GM19351 (cell line): ENCODE measurements around the gene TNRC6C.
"Not testable (repeated sequence)": the region's sequence is repeated elsewhere in the genome, so short reads cannot be mapped to it uniquely, and the experiment has no call there.

Experiments used
- ATAC-seq: cut with Tn5 transposase; IDR thresholded peaks from one replicate; pipeline ENCODE4 v1.9.1; 2021; ENCODE audit warnings: mild to moderate bottlenecking, moderate library complexity; ENCODE audit not compliant: unreplicated experiment

Gene TNRC6C

DNA sequence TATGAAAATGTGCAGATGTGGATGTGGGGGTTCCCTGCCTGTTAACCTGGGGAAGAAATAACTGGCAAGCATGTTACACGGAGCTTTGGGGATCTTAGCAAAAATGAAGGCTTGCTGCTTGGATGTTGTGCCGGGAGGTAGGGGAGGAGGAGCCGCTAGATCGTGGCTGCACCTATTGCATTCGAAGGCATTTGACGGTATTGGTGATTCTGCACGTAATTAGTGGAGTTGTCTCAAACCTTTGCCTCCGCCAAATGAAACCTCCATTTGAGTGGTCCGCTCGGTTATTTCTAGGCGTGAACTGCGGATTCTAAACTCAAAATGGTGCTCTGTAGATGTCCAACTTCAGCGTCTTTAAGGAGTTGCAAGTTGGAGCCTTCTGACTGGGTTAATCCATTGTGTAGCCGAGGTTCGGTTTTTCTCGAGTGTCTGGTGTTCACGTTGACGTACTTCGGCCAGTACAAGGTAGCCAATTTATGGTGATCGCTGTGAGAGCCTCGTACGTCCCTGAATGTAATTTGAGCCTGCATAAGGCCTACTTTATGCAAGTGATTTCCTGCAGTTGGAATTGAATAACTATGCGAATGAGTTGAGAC lies 1.5 kb downstream of the TNRC6C start:
- ATAC-seq: no peak

DNA sequence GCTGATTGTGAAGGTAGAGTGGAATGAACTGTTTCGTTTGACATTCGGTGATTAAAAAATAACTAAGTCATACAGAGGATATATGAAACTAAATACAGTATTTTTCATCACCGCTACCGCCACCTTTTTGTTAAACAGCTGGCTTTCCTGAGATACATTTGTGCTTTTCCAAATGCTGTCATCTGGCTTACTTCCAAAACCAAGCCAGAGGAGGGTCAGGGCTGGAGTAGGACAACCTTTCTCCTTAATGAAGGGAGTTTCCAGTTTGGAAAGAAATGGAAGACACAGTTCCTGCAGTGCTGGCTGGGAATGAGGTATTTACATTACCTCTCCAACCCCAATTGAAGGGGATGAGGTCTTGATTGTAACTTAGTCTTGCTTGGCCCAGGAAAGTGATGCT lies 3.2 kb downstream of the TNRC6C start:
- ATAC-seq: no peak

GRCh38 chr17:77962348-77962747 lies 3.8 kb downstream of the TNRC6C start:
- ATAC-seq: no peak

GRCh38 chr17:77963441-77963840 lies 4.9 kb downstream of the TNRC6C start:
- ATAC-seq: no peak

DNA sequence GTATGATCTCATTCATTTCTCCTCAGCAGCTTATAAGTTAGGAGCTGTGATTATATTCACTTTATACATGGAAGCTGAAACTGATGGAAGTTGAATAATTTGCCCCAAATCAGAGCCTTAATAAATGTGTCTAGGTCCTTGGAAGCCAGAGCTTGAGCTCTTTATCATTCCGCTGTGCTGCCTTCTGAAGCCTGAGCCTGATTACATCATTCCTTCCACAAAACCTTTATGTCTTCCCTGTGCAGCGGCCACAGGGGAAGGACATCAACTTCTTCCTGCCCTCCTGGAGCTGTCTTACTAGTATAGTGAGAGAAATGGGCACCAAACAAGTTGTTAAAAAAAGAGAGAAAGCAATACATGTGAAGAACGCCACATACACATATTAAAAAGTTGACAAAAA lies 6.8 kb downstream of the TNRC6C start:
- no peak for ATAC-seq

DNA sequence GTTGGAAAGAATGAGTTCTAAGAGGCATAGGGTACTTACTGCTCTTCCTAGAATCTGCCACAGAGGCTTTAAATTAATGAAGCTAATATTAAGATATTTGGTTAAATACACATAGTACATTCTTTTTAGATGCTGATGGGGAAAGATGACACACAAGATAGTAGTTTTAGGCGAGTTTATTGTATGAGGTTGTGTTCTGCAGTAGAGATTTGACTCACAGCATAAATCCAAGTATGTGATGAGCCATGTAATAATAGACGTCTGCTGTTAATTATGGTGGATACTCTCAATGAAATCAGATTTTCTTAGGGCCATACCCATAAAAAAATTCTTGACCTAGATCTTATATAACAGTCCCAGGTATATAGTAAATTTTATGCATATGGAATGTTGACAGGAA lies 8.0 kb downstream of the TNRC6C start:
- no peak for ATAC-seq

GRCh38 chr17:77968788-77969187 lies 10.3 kb downstream of the TNRC6C start:
- no peak for ATAC-seq

DNA sequence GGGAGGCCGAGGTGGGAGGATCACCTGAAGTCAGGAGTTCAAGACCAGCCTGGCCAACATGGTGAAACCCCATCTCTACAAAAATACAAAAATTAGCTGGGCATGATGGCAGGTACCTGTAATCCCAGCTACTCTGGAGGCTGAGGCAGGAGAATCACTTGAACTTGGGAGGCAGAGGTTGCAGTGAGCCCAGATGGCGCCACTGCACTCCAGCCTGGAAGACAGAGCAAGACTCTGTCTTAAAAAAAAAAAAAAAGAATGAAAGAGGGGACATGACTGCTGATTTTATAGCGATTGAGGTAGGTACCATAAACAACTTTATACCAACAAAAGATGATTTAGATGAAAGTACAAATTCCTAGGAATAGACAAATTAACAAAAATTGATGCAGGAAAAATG lies 13.8 kb downstream of the TNRC6C start:
- not testable (repeated sequence) for ATAC-seq

- ATAC-seq: no peak
Measured at GRCh38 chr17:77973953-77974352, 15.4 kb downstream of the TNRC6C start.

DNA sequence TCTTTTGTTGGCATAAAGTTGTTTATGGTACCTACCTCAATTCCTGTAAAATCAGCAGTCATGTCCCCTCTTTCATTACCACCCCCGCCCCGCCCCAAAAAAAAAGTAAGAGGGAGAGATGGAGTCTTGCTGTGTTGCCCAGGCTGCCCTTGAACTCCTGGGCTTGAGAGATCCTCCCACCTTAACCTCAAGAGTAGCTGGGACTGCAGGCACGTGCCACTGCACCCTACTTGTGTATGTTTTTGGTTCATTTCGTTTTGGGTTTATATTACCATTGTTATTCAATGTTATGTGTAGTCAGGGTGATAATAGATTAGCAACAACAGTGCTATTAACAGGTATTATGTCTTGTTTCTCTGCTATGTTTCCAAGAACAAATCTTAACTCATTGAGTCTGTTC lies 15.9 kb downstream of the TNRC6C start:
- no peak for ATAC-seq

DNA sequence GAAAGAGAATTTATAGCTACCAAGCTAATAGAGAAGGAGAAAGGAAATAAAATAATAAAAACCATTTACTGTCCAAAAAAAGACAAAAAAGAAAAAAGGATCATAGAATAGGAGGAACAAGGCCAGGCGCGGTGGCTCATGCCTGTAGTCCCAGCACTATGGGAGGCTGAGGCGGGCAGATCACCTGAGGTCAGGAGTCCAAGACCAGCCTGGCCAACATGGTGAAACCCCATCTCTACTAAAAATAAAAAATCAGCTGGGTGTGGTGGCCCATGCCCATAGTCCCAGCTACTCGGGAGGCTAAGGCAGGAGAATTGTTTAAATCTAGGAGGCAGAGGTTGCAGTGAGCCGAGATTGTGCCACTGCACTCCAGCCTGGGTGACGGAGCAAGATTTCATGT lies 23.9 kb downstream of the TNRC6C start:
- not testable (repeated sequence) for ATAC-seq

DNA sequence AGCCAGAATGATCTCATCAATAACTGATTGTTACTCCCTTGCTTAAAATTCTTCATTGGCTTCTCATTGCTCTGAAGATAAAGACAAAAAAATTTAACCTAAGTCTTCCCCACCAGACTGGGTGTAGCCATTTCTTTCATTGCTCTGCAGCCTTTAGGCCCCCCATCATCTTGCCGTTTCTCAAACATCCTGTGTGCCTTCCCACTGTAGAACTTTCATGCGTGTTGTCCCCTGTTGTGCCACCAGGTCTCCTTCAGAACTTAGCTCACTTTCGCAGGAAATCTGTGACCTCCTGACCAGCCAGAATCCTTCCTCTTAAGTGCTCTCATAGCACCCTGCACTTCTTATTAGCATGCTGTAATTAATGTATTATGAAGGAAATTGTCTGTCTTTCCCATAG lies 31.8 kb downstream of the TNRC6C start:
- ATAC-seq: no peak

- not testable (repeated sequence) for ATAC-seq
Measured at GRCh38 chr17:77993735-77994134, 35.2 kb downstream of the TNRC6C start.

DNA sequence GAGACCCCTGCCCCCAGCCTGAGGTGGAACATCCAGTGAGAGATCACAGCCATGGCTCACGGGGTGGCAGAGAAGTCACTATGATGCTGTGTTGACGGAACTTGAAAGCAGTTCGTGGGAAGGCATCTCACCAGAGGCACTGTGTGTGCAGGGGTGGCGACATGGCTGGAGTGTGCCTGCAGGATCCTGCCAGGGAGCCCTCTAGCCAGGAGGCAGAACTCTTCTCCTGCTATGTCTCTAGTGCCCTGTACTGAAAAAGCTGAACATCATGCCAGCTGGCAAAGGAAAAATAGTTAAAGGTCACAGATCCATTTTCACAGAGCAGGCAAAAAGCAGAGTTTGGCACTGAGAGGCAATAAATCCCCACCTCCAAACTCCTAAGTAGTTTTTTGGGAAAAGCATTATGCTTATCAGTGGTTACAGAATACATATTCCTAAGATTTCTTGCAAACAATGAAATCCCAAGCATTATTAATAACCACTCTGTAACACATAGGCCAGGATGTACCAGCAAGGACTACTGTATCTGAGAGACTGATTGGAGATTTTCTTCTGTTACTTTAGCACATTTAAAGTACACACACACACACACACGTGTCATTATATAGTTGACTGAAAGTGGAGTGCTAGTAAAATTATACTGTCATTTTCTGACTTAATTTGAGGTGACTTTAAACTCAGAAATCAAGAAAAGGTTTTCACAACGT lies 36.8 kb downstream of the TNRC6C start:
- no peak for ATAC-seq

- ATAC-seq: no peak
Measured at GRCh38 chr17:77996256-77996655, 37.8 kb downstream of the TNRC6C start.

- ATAC-seq: no peak
Measured at GRCh38 chr17:77999413-78000173, 41.1 kb downstream of the TNRC6C start.

DNA sequence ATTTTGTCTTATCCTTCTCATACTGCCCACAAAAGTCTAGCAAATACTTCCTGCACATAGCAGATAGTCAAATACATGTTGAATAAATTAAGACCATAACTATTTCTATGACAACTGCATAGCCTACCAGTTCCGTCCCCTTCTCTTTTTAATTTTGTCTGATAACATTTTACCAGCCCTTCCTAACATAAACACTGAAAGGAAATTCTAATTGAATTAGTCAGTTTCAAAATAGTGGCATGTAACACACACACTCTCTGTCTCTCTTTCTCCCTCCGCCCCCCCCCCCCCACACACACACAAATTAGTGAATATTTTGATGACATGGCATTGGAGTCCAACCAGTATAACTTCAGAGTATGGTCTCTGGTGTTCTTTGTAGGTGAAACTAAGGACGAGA lies 41.8 kb downstream of the TNRC6C start:
- no peak for ATAC-seq

GRCh38 chr17:78001182-78001581 lies 42.7 kb downstream of the TNRC6C start:
- no peak for ATAC-seq

- no peak for ATAC-seq
Measured at GRCh38 chr17:78001612-78002011, 43.1 kb downstream of the TNRC6C start.

DNA sequence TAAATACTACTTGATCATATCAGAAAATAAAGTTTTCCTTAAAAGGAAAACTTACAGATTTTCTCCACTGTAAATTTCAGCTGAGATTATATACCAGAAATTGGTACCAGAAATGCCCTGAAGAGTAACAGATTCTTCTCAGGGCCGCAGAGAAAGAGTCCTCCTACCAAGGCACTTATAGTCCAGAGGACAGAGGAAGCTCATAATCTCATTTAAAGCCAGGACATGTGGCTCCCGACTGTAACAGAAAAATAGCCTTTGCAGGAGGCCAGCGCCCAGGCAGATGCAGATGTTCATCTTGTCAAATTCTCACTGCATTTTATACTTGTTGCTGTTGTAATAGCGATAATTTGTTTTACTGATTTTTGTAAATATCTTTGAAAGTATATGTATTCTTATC lies 43.7 kb downstream of the TNRC6C start:
- ATAC-seq: no peak

DNA sequence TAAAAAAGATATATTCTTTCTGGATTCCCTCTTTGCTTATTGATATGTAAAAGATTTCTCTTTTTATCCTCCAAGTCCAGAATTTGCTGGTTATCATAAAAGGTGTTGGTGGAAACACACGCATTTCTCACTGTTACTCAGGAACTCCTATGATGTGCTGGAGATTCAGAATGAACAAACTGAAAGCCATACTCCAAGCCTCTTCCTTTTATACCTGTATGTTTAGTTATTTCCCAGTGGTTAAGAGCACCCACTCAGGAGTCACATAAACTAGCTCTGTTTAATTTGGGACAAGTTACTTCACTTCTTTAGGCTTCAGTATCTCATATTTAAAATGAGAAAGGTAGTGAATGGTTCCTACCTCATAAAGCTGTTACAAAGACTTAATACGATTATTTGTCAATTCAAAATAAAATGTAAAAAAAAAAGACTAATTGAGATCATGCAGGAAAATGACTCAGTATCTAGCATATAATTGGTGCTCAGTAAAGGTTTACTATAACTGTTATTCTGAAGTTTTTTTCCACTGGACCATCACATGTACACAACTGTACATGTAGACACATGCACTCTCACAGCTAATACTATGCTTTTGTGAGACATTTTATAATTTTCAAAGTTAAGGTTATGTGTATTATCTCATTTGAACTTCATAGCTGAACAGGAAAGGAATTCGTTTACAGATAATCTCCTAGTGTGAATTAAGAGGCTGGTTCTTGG lies 47.1 kb downstream of the TNRC6C start:
- no peak for ATAC-seq
